ENCODE results near the gene PPP2R5C. TPM values are rescaled to one million over a fixed set of nuclear protein-coding genes. Genes with fewer than 3 reads are reported as not detected.
A peak's percentile ranks its signal among the peaks of the same experiment; 100 is the strongest.

PPP2R5C gene
- total and polyA plus RNA-seq, 2 donors (not counting 3 experiments of a cell fraction or from before 2014, with no cell fraction given), result 42.6 to 83.6 TPM

DNA sequence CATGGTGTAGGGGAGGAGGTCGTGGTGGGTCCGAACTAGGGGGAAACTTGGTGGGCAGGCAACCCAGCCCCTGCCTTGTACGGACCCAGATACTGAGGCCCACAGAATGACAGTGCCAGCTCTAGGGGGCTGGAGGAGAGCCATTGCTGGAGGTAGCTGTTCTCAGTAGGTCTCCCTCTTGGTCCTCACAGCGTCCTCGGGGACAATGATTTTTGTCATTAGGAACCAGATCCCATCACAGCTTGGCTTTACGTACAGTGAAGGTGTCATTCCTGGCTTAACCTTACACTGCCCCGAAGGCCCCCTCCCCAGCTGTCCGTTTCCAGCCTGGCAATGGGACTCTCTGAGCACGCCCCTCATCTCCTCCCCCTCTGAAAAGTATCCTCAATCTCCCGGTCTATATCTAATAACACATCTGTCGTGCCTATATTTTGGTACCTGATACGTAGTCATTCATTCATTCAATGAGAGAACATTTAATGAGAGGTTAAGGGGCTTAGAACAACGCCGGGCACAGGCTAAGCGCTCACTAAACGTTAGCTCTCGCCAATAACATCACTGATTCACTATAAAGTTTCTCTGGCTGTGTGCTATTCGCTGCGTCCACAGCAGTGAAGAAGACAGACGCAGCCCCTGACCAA is 202.3 kb downstream of the PPP2R5C start:
- POLR2A ChIA-PET, result interaction anchor here (0.5 kb wide), 1 partner anchor 28 kb away, joined by 4 read pairs; no protein-coding TSS in a partner anchor
- Histone ChIP-seq H3K27me3 (ENCODE audit: control insufficient read depth in 2 of 2, insufficient read depth in 2 of 2, low read length in 2 of 2) (no peaks in the 10 kb centered on the region), H3K4me3 (replicated peaks in 1 of 3; ENCODE audit: insufficient read depth in 1 of 3, low read depth in 1 of 3, low read length in 3 of 3) (peak overlapping the region in 1 of 3 experiments; percentile 2), H3K79me2 (ENCODE audit: control insufficient read depth, insufficient read depth, low read length) (peaks cover 43% of the 10 kb centered on the region), H3K9me3 (replicated peaks; ENCODE audit: control insufficient read depth, insufficient read depth, low read length) (no peaks in the 10 kb centered on the region), H3K9ac (replicated peaks; ENCODE audit: extremely low read depth, insufficient read depth, low read length) (no peak overlapping the region), H2AFZ (ENCODE audit: low read depth, low read length) (peak overlapping the region; percentile 74), H3K36me3 (ENCODE audit: control insufficient read depth in 2 of 2, extremely low read depth in 1 of 2, insufficient read depth in 2 of 2, low read length in 2 of 2) (no peaks in the 10 kb centered on the region), H3K4me2 (ENCODE audit: insufficient read depth, low read length) (peak overlapping the region; percentile 39), H3K9me1 (replicated peaks; ENCODE audit: control insufficient read depth, extremely low read depth, insufficient read depth, low read length) (no peaks in the 10 kb centered on the region), H3K27ac (ENCODE audit: insufficient read depth, low read depth, low read length) (no peak overlapping the region), H4K20me1 (replicated peaks; ENCODE audit: control insufficient read depth, extremely low read depth, insufficient read depth, low read length) (peaks cover 3% of the 10 kb centered on the region), H3K4me1 (ENCODE audit: control insufficient read depth, extremely low read depth, insufficient read depth, low read length) (peaks cover 14% of the 10 kb centered on the region)
- intact Hi-C loops (cut with micrococcal nuclease) (loop anchor here (1.0 to 5.0 kb wide), 4 partner anchors 9 to 176 kb away; partner anchors contain the start of genes HSP90AA1 and WDR20), dilution Hi-C loops (cut with MboI; ENCODE audit: extremely low pct_ligation_motif_present, low sequenced_read_pairs) (no loop called here)
- DNase-seq (ENCODE audit: low read depth, low spot score) (no peak), FAIRE-seq (no peak)
- no peak for TF ChIP-seq MYC (IDR thresholded peaks at IDR 0.05; ENCODE audit: low read depth, low read length)
- no peak for TF ChIP-seq EZH2 (IDR thresholded peaks at IDR 0.05; ENCODE audit: borderline replicate concordance, low read depth, low read length, severe bottlenecking)
- no peak for TF ChIP-seq POLR2A (IDR thresholded peaks at IDR 0.05; ENCODE audit: low read depth, low read length)
- no peak for TF ChIP-seq GATA2 (IDR thresholded peaks at IDR 0.05; ENCODE audit: insufficient read depth, insufficient read length, low read depth, low read length)
- TF ChIP-seq, protein P1, sequence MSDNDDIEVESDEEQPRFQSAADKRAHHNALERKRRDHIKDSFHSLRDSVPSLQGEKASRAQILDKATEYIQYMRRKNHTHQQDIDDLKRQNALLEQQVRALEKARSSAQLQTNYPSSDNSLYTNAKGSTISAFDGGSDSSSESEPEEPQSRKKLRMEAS (IDR thresholded peaks at IDR 0.05; ENCODE audit: insufficient read depth, insufficient read length), result no peak
- no peak for TF ChIP-seq JUN (IDR thresholded peaks at IDR 0.05; ENCODE audit: borderline replicate concordance, insufficient read depth, insufficient read length, low read depth)
- no peak for TF ChIP-seq FOS (IDR thresholded peaks at IDR 0.05; ENCODE audit: borderline replicate concordance, insufficient read depth, low read length)
- TF ChIP-seq POLR2AphosphoS5 (IDR thresholded peaks at IDR 0.05; ENCODE audit: insufficient read depth, low read depth, low read length), result no peak
- TF ChIP-seq, protein P2, sequence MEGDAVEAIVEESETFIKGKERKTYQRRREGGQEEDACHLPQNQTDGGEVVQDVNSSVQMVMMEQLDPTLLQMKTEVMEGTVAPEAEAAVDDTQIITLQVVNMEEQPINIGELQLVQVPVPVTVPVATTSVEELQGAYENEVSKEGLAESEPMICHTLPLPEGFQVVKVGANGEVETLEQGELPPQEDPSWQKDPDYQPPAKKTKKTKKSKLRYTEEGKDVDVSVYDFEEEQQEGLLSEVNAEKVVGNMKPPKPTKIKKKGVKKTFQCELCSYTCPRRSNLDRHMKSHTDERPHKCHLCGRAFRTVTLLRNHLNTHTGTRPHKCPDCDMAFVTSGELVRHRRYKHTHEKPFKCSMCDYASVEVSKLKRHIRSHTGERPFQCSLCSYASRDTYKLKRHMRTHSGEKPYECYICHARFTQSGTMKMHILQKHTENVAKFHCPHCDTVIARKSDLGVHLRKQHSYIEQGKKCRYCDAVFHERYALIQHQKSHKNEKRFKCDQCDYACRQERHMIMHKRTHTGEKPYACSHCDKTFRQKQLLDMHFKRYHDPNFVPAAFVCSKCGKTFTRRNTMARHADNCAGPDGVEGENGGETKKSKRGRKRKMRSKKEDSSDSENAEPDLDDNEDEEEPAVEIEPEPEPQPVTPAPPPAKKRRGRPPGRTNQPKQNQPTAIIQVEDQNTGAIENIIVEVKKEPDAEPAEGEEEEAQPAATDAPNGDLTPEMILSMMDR (IDR thresholded peaks at IDR 0.05; ENCODE audit: extremely low read depth in 1 of 2, insufficient read depth in 1 of 2, low read depth in 1 of 2, low read length in 2 of 2), result no peak
- CTCF ChIA-PET, result interaction anchor here (1.0 to 1.6 kb wide), 2 partner anchors 193 to 257 kb away, joined by 3 to 5 read pairs; no protein-coding TSS in a partner anchor
- no TSS peak for BruUV-seq (replicated peaks)
